ENCODE measurements around the gene KLHL8. TPM values are rescaled to one million over a fixed set of nuclear protein-coding genes. Genes with fewer than 3 reads are reported as not detected.

The KLHL8 gene
- total and polyA plus RNA-seq, 2 donors (not counting 3 experiments of a cell fraction or from before 2014, with no cell fraction given): 1.7 to 9.0 TPM

GRCh38 chr4:87128006-87128705, 92.3 kb downstream of the KLHL8 start:
- CTCF ChIA-PET: no interaction called here
- peaks cover 2% of the 10 kb centered on the region for H3K79me2 ChIP-seq (ENCODE audit: control insufficient read depth, insufficient read depth, low read length)
- no peak overlapping the region for H3K27ac ChIP-seq (ENCODE audit: insufficient read depth, low read depth, low read length)
- no peaks in the 10 kb centered on the region for H3K4me1 ChIP-seq (ENCODE audit: control insufficient read depth, extremely low read depth, insufficient read depth, low read length)
- H3K4me2 ChIP-seq (ENCODE audit: insufficient read depth, low read length): no peak overlapping the region
- FAIRE-seq (no peak), DNase-seq (ENCODE audit: low read depth, low spot score) (no peak)
- H3K27me3 ChIP-seq (ENCODE audit: control insufficient read depth in 2 of 2, insufficient read depth in 2 of 2, low read length in 2 of 2): no peaks in the 10 kb centered on the region
- H3K4me3 ChIP-seq (replicated peaks in 1 of 3; ENCODE audit: insufficient read depth in 1 of 3, low read depth in 1 of 3, low read length in 3 of 3): no peak overlapping the region
- H2AFZ ChIP-seq (ENCODE audit: low read depth, low read length): no peak overlapping the region
- no peaks in the 10 kb centered on the region for H3K9me3 ChIP-seq (replicated peaks; ENCODE audit: control insufficient read depth, insufficient read depth, low read length)
- dilution Hi-C loops (cut with MboI; ENCODE audit: extremely low pct_ligation_motif_present, low sequenced_read_pairs): no loop called here
- H3K9ac ChIP-seq (replicated peaks; ENCODE audit: extremely low read depth, insufficient read depth, low read length): no peak overlapping the region
- POLR2A ChIA-PET: no interaction called here
- H3K36me3 ChIP-seq (ENCODE audit: control insufficient read depth in 2 of 2, extremely low read depth in 1 of 2, insufficient read depth in 2 of 2, low read length in 2 of 2): peaks cover 26 to 38% of the 10 kb centered on the region in 2 experiments
- intact Hi-C loops (cut with micrococcal nuclease): no loop called here
- TF ChIP-seq GATA2 (IDR thresholded peaks at IDR 0.05; ENCODE audit: insufficient read depth, insufficient read length, low read depth, low read length) (no peak), FOS (IDR thresholded peaks at IDR 0.05; ENCODE audit: borderline replicate concordance, insufficient read depth, low read length) (no peak), MYC (IDR thresholded peaks at IDR 0.05; ENCODE audit: low read depth, low read length) (no peak), POLR2AphosphoS5 (IDR thresholded peaks at IDR 0.05; ENCODE audit: insufficient read depth, low read depth, low read length) (no peak), JUN (IDR thresholded peaks at IDR 0.05; ENCODE audit: borderline replicate concordance, insufficient read depth, insufficient read length, low read depth) (no peak), CTCF (IDR thresholded peaks at IDR 0.05; ENCODE audit: extremely low read depth in 1 of 2, insufficient read depth in 1 of 2, low read depth in 1 of 2, low read length in 2 of 2) (no peak), POLR2A (IDR thresholded peaks at IDR 0.05; ENCODE audit: low read depth, low read length) (no peak), MAX (IDR thresholded peaks at IDR 0.05; ENCODE audit: insufficient read depth, insufficient read length) (no peak), EZH2 (IDR thresholded peaks at IDR 0.05; ENCODE audit: borderline replicate concordance, low read depth, low read length, severe bottlenecking) (no peak)
- no peaks in the 10 kb centered on the region for H3K9me1 ChIP-seq (replicated peaks; ENCODE audit: control insufficient read depth, extremely low read depth, insufficient read depth, low read length)
- BruUV-seq (replicated peaks): no TSS peak
- no peaks in the 10 kb centered on the region for H4K20me1 ChIP-seq (replicated peaks; ENCODE audit: control insufficient read depth, extremely low read depth, insufficient read depth, low read length)
